WERI-Rb-1 (cell line): ENCODE data around the gene INMT.

ENCODE experiments used
- DNase-seq: peaks from one replicate; pipeline ENCODE4 v3.0.0-alpha.2; 2020
- H3K27ac ChIP-seq: fragments of 250-450 bp; sonication (Bioruptor Pico); 2 replicates; pipeline ENCODE4 v1.5.1; 2020; ENCODE audit warnings: mild to moderate bottlenecking, moderate library complexity
- H3K27me3 ChIP-seq: fragments of 250-450 bp; sonication (Bioruptor Pico); 2 replicates; pipeline ENCODE4 v1.5.1; 2021; ENCODE audit warnings: mild to moderate bottlenecking, low read depth, moderate library complexity; ENCODE audit not compliant: insufficient read depth, severe bottlenecking
- H3K36me3 ChIP-seq: fragments of 250-450 bp; sonication (Bioruptor Pico); 2 replicates; pipeline ENCODE4 v1.5.1; 2020; ENCODE audit warnings: mild to moderate bottlenecking, moderate library complexity
- H3K4me3 ChIP-seq: 2 replicates; pipeline ENCODE4 v1.5.1; 2011; ENCODE audit warnings: low read depth, mild to moderate bottlenecking, control low read depth, low read length
- H3K9me3 ChIP-seq: fragments of 250-450 bp; sonication (Bioruptor Pico); 2 replicates; pipeline ENCODE4 v1.5.1; 2021; ENCODE audit warnings: mild to moderate bottlenecking, moderate library complexity; ENCODE audit not compliant: severe bottlenecking
- TF ChIP-seq, protein P1 (sequence below): IDR thresholded peaks from 2 replicates; pipeline ENCODE4 v1.5.1; 2011; ENCODE audit warnings: low read depth, mild to moderate bottlenecking, control low read depth, inconsistent platforms, low read length

INMT gene

GRCh38 chr7:30706908-30707307, 45.0 kb upstream of the INMT start:
- DNase-seq, result no peak
- Histone ChIP-seq H3K9me3 (no peaks in the 10 kb centered on the region), H3K27ac (no peak overlapping the region)

GRCh38 chr7:30707391-30708357, 44.3 kb upstream of the INMT start:
- DNase-seq, result no peak
- Histone ChIP-seq H3K27ac (no peak overlapping the region), H3K9me3 (no peaks in the 10 kb centered on the region), H3K4me3 (no peak overlapping the region), H3K27me3 (no peaks in the 10 kb centered on the region), H3K36me3 (no peaks in the 10 kb centered on the region)
- TF ChIP-seq, protein P1, sequence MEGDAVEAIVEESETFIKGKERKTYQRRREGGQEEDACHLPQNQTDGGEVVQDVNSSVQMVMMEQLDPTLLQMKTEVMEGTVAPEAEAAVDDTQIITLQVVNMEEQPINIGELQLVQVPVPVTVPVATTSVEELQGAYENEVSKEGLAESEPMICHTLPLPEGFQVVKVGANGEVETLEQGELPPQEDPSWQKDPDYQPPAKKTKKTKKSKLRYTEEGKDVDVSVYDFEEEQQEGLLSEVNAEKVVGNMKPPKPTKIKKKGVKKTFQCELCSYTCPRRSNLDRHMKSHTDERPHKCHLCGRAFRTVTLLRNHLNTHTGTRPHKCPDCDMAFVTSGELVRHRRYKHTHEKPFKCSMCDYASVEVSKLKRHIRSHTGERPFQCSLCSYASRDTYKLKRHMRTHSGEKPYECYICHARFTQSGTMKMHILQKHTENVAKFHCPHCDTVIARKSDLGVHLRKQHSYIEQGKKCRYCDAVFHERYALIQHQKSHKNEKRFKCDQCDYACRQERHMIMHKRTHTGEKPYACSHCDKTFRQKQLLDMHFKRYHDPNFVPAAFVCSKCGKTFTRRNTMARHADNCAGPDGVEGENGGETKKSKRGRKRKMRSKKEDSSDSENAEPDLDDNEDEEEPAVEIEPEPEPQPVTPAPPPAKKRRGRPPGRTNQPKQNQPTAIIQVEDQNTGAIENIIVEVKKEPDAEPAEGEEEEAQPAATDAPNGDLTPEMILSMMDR, result no peak

More at GRCh38 chr7:30706908-30707307, 45.0 kb upstream of the INMT start:
- Histone ChIP-seq H3K27me3 (no peaks in the 10 kb centered on the region), H3K36me3 (no peaks in the 10 kb centered on the region), H3K4me3 (no peak overlapping the region)
- TF ChIP-seq, protein P1, result no peak

GRCh38 chr7:30708412-30708811, 43.5 kb upstream of the INMT start:
- no peak overlapping the region for H3K27ac ChIP-seq
- TF ChIP-seq, protein P1, result no peak
- H3K36me3 ChIP-seq, result no peaks in the 10 kb centered on the region
- no peak overlapping the region for H3K4me3 ChIP-seq
- H3K9me3 ChIP-seq, result no peaks in the 10 kb centered on the region
- H3K27me3 ChIP-seq, result no peaks in the 10 kb centered on the region
- no peak for DNase-seq

- TF ChIP-seq, protein P1, result no peak
- no peak overlapping the region for H3K27ac ChIP-seq
- H3K27me3 ChIP-seq, result no peaks in the 10 kb centered on the region
- H3K4me3 ChIP-seq, result no peak overlapping the region
- H3K9me3 ChIP-seq, result no peaks in the 10 kb centered on the region
- no peaks in the 10 kb centered on the region for H3K36me3 ChIP-seq
- no peak for DNase-seq
Observed at GRCh38 chr7:30708983-30709382, 43.0 kb upstream of the INMT start.

GRCh38 chr7:30709549-30709948, 42.4 kb upstream of the INMT start:
- Histone ChIP-seq H3K27ac (no peak overlapping the region), H3K27me3 (no peaks in the 10 kb centered on the region), H3K36me3 (no peaks in the 10 kb centered on the region), H3K9me3 (no peaks in the 10 kb centered on the region), H3K4me3 (no peak overlapping the region)
- TF ChIP-seq, protein P1, result no peak
- DNase-seq, result no peak

- Histone ChIP-seq H3K36me3 (no peaks in the 10 kb centered on the region), H3K27me3 (no peaks in the 10 kb centered on the region), H3K27ac (no peak overlapping the region), H3K9me3 (no peaks in the 10 kb centered on the region), H3K4me3 (no peak overlapping the region)
- DNase-seq, result no peak
- TF ChIP-seq, protein P1, result no peak
Observed at GRCh38 chr7:30710669-30711068, 41.3 kb upstream of the INMT start.
